M059J (cell line): ENCODE results near the gene TLR5. TPM values are rescaled to one million over a fixed set of nuclear protein-coding genes. Genes with fewer than 3 reads are reported as not detected.
"Not testable (repeated sequence)": the region's sequence is repeated elsewhere in the genome, so short reads cannot be mapped to it uniquely, and the experiment has no call there.

Experiments
- DNase-seq: peaks from one replicate; pipeline ENCODE4 v3.0.0-alpha.2; 2012; ENCODE audit warnings: low read depth
- total RNA-seq: library from RNA; depleted of rRNA; stranded (reverse); fragments of >200 nt; shearing (Covaris generic); gene quantifications from 2 replicates; pipeline ENCODE4 v1.2.3, GENCODE V29; 2014; rRNA removed

The TLR5 gene
- 0.10 and 0.49 TPM in 2 replicates for total RNA-seq

- DNase-seq, result peak; percentile 65
Measured at GRCh38 chr1:223142795-223143536, at the start of gene TLR5. Gene TLR5, minus strand, starts transcription at chr1:223143248. Its CDS starts 30,217 bp downstream, at chr1:223113031.

GRCh38 chr1:223189903-223190724, 47.1 kb upstream of the TLR5 start:
- DNase-seq, result peak; percentile 81

- no peak for DNase-seq
Measured at GRCh38 chr1:223189525-223189902, 46.5 kb upstream of the TLR5 start.

- DNase-seq, result no peak
Measured at GRCh38 chr1:223188618-223189356, 45.7 kb upstream of the TLR5 start.

- no peak for DNase-seq
Measured at GRCh38 chr1:223186800-223187199, 43.8 kb upstream of the TLR5 start.

GRCh38 chr1:223183268-223183862, 40.3 kb upstream of the TLR5 start:
- peak; percentile 17 for DNase-seq

- DNase-seq, result no peak
Measured at GRCh38 chr1:223180731-223181321, 37.8 kb upstream of the TLR5 start.

- no peak for DNase-seq
Measured at GRCh38 chr1:223179786-223180185, 36.7 kb upstream of the TLR5 start.

- DNase-seq, result no peak
Measured at GRCh38 chr1:223179280-223179679, 36.2 kb upstream of the TLR5 start.

GRCh38 chr1:223177681-223178080, 34.6 kb upstream of the TLR5 start:
- DNase-seq, result peak; percentile 12

- DNase-seq, result no peak
Measured at GRCh38 chr1:223176437-223176836, 33.4 kb upstream of the TLR5 start.

- no peak for DNase-seq
Measured at GRCh38 chr1:223175633-223176032, 32.6 kb upstream of the TLR5 start.

- DNase-seq, result peak; percentile 60
Measured at GRCh38 chr1:223175032-223175431, 32.0 kb upstream of the TLR5 start.

- not testable (repeated sequence) for DNase-seq
Measured at GRCh38 chr1:223169458-223169857, 26.4 kb upstream of the TLR5 start.

GRCh38 chr1:223161321-223161720, 18.3 kb upstream of the TLR5 start:
- DNase-seq, result no peak

- DNase-seq, result no peak
Measured at GRCh38 chr1:223156343-223156742, 13.3 kb upstream of the TLR5 start.

- no peak for DNase-seq
Measured at GRCh38 chr1:223155153-223155552, 12.1 kb upstream of the TLR5 start.

- peak; percentile 78 for DNase-seq
Measured at GRCh38 chr1:223153177-223154119, 10.4 kb upstream of the TLR5 start.

- DNase-seq, result no peak
Measured at GRCh38 chr1:223152399-223152798, 9.4 kb upstream of the TLR5 start.

GRCh38 chr1:223150443-223150842, 7.4 kb upstream of the TLR5 start:
- DNase-seq, result no peak
